GM12865 (cell line): ENCODE measurements around the gene SH3PXD2B.

Experiments used
- DNase-seq: peaks from one replicate; pipeline ENCODE4 v3.0.0; 2010; ENCODE audit warnings: low read depth
- H3K4me3 ChIP-seq: 2 replicates; pipeline ENCODE4 v1.5.1; 2011; ENCODE audit warnings: mild to moderate bottlenecking, low read depth, low read length, control low read depth
- TF ChIP-seq, protein P1 (sequence below): IDR thresholded peaks from 2 replicates; pipeline ENCODE4 v1.5.1; 2011; ENCODE audit warnings: low read length, control low read depth, low read depth, inconsistent platforms; ENCODE audit not compliant: insufficient read depth; ENCODE audit errors: missing control alignments

Gene SH3PXD2B

GRCh38 chr5:172377856-172378255, 76.5 kb downstream of the SH3PXD2B start:
- TF ChIP-seq, protein P1, sequence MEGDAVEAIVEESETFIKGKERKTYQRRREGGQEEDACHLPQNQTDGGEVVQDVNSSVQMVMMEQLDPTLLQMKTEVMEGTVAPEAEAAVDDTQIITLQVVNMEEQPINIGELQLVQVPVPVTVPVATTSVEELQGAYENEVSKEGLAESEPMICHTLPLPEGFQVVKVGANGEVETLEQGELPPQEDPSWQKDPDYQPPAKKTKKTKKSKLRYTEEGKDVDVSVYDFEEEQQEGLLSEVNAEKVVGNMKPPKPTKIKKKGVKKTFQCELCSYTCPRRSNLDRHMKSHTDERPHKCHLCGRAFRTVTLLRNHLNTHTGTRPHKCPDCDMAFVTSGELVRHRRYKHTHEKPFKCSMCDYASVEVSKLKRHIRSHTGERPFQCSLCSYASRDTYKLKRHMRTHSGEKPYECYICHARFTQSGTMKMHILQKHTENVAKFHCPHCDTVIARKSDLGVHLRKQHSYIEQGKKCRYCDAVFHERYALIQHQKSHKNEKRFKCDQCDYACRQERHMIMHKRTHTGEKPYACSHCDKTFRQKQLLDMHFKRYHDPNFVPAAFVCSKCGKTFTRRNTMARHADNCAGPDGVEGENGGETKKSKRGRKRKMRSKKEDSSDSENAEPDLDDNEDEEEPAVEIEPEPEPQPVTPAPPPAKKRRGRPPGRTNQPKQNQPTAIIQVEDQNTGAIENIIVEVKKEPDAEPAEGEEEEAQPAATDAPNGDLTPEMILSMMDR: no peak
- DNase-seq: peak; percentile 56
- no peak overlapping the region for H3K4me3 ChIP-seq

DNA sequence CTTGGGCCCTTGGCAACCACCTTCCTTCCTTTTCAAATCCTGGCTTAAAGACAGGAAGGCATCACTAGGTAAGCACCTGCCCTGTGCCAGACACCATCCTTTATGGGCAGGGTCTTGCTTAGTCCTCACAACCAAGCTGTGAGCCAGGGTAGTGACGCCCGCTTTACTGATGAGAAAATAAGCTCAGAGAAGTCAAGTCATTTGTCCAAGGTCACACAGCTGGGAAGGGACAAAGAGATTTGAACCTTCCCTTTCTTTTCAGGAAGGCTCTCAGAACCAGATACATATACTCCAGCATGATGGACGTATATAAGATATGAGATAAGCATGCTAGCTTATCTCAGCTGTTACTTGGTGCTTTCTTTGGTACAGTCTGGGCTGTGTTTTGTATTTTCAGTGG, 76.9 kb downstream of the SH3PXD2B start:
- H3K4me3 ChIP-seq: no peak overlapping the region
- TF ChIP-seq, protein P1: no peak
- no peak for DNase-seq

DNA sequence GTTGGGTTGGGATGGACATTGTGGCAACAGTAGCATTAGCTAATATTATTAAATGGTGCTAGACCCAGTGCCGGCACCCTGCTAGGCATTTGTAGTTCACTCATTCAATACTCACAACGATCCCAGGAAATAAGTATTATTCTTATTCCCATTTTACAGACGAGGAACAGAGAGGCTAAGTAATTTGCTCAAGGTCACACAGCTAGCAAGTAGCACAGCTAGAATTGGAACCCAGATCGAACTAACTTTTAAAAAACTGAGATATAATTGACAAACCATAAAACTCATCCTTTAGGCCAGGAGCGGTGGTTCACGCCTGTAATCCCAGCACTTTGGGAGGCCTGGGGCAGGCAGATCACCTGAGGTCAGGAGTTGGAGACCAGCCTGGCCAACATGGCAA, 79.5 kb downstream of the SH3PXD2B start:
- TF ChIP-seq, protein P1: no peak
- DNase-seq: no peak
- H3K4me3 ChIP-seq: no peak overlapping the region

- H3K4me3 ChIP-seq: no peak overlapping the region
- TF ChIP-seq, protein P1: no peak
- DNase-seq: no peak
These were observed 80.6 kb downstream of the SH3PXD2B start for GRCh38 chr5:172373680-172374079.

- DNase-seq: no peak
- H3K4me3 ChIP-seq: no peak overlapping the region
- TF ChIP-seq, protein P1: no peak
These were observed 82.6 kb downstream of the SH3PXD2B start for GRCh38 chr5:172371684-172372083.

- DNase-seq: peak; percentile 83
- H3K4me3 ChIP-seq: no peak overlapping the region
- TF ChIP-seq, protein P1: peak; percentile 65
These were observed 83.4 kb downstream of the SH3PXD2B start for GRCh38 chr5:172370648-172371545.
